Natural killer cell (primary cell): Measurements from ENCODE around the gene SMAP1. TPM values are rescaled to one million over a fixed set of nuclear protein-coding genes. Genes with fewer than 3 reads are reported as not detected.

ENCODE experiments used
- ATAC-seq, 3 donors: fragments of 150-1000 bp in 2 of 3; fragments of 200-7000 bp in 1 of 3; cut with Tn5 transposase; 1 replicate in 1 of 3; 2 replicates in 2 of 3; pipeline ENCODE4 v1.10.0; 2021; ENCODE audit warnings: mild to moderate bottlenecking in 2 of 3, moderate library complexity in 2 of 3
- DNase-seq, 2 donors: peaks; one replicate each; pipeline versions ENCODE4 v3.0.0 to v3.0.0-alpha.2; 2013 to 2021; ENCODE audit warnings: mixed read lengths in 1 of 2
- H3K27ac ChIP-seq: one replicate; pipeline ENCODE4 v1.5.1; 2013; ENCODE audit warnings: mild to moderate bottlenecking, low read length
- H3K27me3 ChIP-seq: one replicate; pipeline ENCODE4 v1.6.1; 2013; ENCODE audit warnings: low read length; ENCODE audit not compliant: control insufficient read depth, insufficient read depth
- H3K36me3 ChIP-seq: one replicate; pipeline ENCODE4 v1.6.1; 2013; ENCODE audit warnings: low read length; ENCODE audit not compliant: control insufficient read depth, insufficient read depth
- H3K4me1 ChIP-seq: one replicate; pipeline ENCODE4 v1.6.1; 2013; ENCODE audit warnings: low read length; ENCODE audit not compliant: control insufficient read depth, insufficient read depth
- H3K4me3 ChIP-seq: one replicate; pipeline ENCODE4 v1.5.1; 2013; ENCODE audit warnings: low read length
- H3K9me3 ChIP-seq: one replicate; pipeline ENCODE4 v1.6.1; 2013; ENCODE audit warnings: low read length; ENCODE audit not compliant: control insufficient read depth, insufficient read depth
- H3K27ac Mint-ChIP-seq, 2 donors: one replicate each; pipeline ENCODE4 v1.8.0; 2022; ENCODE audit warnings: mild to moderate bottlenecking in 2 of 2, mixed read lengths in 2 of 2, moderate library complexity in 1 of 2
- H3K27me3 Mint-ChIP-seq, 2 donors: one replicate each; pipeline ENCODE4 v1.8.0; 2022; ENCODE audit warnings: low read depth in 2 of 2, mixed read lengths in 2 of 2
- H3K36me3 Mint-ChIP-seq: one replicate; pipeline ENCODE4 v1.8.0; 2022; ENCODE audit warnings: mixed read lengths
- H3K4me1 Mint-ChIP-seq, 2 donors: one replicate each; pipeline ENCODE4 v1.8.0; 2022; ENCODE audit warnings: mixed read lengths in 2 of 2
- H3K4me3 Mint-ChIP-seq: one replicate; pipeline ENCODE4 v1.8.0; 2022; ENCODE audit warnings: mild to moderate bottlenecking, moderate library complexity, mixed read lengths
- H3K9me3 Mint-ChIP-seq, 2 donors: one replicate each; pipeline ENCODE4 v1.8.0; 2022; ENCODE audit warnings: mixed read lengths in 2 of 2
- CTCF ChIP-seq: fragments of 200-600 bp; IDR thresholded peaks from one replicate; pipeline ENCODE4 v1.8.0; 2022; ENCODE audit warnings: antibody characterized with exemption
- WGBS: methylation state at CpG from one replicate; pipeline ENCODE4 v1.1.7; 2013; ENCODE audit warnings: missing lambda C conversion rate; ENCODE audit not compliant: insufficient coverage; 5-methylcytosine and 5-hydroxymethylcytosine counted together
- intact Hi-C: fragments of 100-400 bp; cut with micrococcal nuclease; formaldehyde crosslinking; loops from one replicate; pipeline ENCODE4 v1.14.2; 2022
- total RNA-seq, 4 donors: library from RNA; stranded (reverse); fragments of 120-200 nt in 1 of 4; gene quantifications; one replicate each; pipeline versions ENCODE4 v1.2.3 to v1.2.4, GENCODE V29; 2013 to 2022

Gene SMAP1
- total RNA-seq, 3 donors from 2014 or later (not counting 1 experiment from before 2014, with no cell fraction given) = 28.6 to 35.4 (median 30.6) TPM

- H3K4me3 Mint-ChIP-seq = no peak overlapping the region
- 95% methylated on average over 7 of the region's 8 CpGs for WGBS
- Histone ChIP-seq H3K27me3 (no peaks in the 10 kb centered on the region), H3K4me3 (no peak overlapping the region), H3K4me1 (no peaks in the 10 kb centered on the region), H3K27ac (no peak overlapping the region), H3K36me3 (no peaks in the 10 kb centered on the region), H3K9me3 (no peaks in the 10 kb centered on the region)
- intact Hi-C loops = no loop called here
- peaks cover 3 to 6% of the 10 kb centered on the region in 2 donors for H3K27me3 Mint-ChIP-seq
- H3K9me3 Mint-ChIP-seq = no peaks in the 10 kb centered on the region
- no peaks in the 10 kb centered on the region for H3K36me3 Mint-ChIP-seq
- TF ChIP-seq CTCF = no peak
- DNase-seq (no peak), ATAC-seq (no peak)
- no peak overlapping the region for H3K27ac Mint-ChIP-seq
- no peaks in the 10 kb centered on the region for H3K4me1 Mint-ChIP-seq
These were observed 31.1 kb upstream of the SMAP1 start for GRCh38 chr6:70636596-70636995.

GRCh38 chr6:70638468-70638867 is 29.2 kb upstream of the SMAP1 start:
- Histone ChIP-seq H3K27me3 (no peaks in the 10 kb centered on the region), H3K4me3 (no peak overlapping the region), H3K36me3 (no peaks in the 10 kb centered on the region), H3K9me3 (no peaks in the 10 kb centered on the region), H3K27ac (no peak overlapping the region), H3K4me1 (no peaks in the 10 kb centered on the region)
- H3K9me3 Mint-ChIP-seq = no peaks in the 10 kb centered on the region
- no peak overlapping the region for H3K4me3 Mint-ChIP-seq
- DNase-seq = no peak
- H3K27me3 Mint-ChIP-seq = peaks cover 5 to 6% of the 10 kb centered on the region in 2 donors
- H3K4me1 Mint-ChIP-seq = no peaks in the 10 kb centered on the region
- intact Hi-C loops = no loop called here
- no peaks in the 10 kb centered on the region for H3K36me3 Mint-ChIP-seq
- TF ChIP-seq CTCF = no peak
- no peak for ATAC-seq
- H3K27ac Mint-ChIP-seq = no peak overlapping the region
- no CpG with 5 or more reads among the region's 1 CpG for WGBS

- DNase-seq (peak in 1 of 2 donors; percentile 68), ATAC-seq (peak in 1 of 3 donors; percentile 32)
- Mint-ChIP-seq H3K36me3 (no peaks in the 10 kb centered on the region), H3K9me3 (no peaks in the 10 kb centered on the region), H3K27ac (no peak overlapping the region), H3K4me1 (peaks cover 9 to 12% of the 10 kb centered on the region in 2 donors), H3K4me3 (no peak overlapping the region), H3K27me3 (peaks cover 0 to 3% of the 10 kb centered on the region in 2 donors)
- intact Hi-C loops = no loop called here
- TF ChIP-seq CTCF = no peak
- H3K27me3 ChIP-seq = no peaks in the 10 kb centered on the region
- WGBS = 19% methylated on average over 3 of the region's 3 CpGs
- H3K36me3 ChIP-seq = no peaks in the 10 kb centered on the region
- no peak overlapping the region for H3K27ac ChIP-seq
- peaks cover 9% of the 10 kb centered on the region for H3K4me1 ChIP-seq
- no peak overlapping the region for H3K4me3 ChIP-seq
- H3K9me3 ChIP-seq = no peaks in the 10 kb centered on the region
These were observed 16.3 kb upstream of the SMAP1 start for GRCh38 chr6:70651326-70651905.

- intact Hi-C loops = no loop called here
- Histone ChIP-seq H3K4me1 (peaks cover 9% of the 10 kb centered on the region), H3K9me3 (no peaks in the 10 kb centered on the region), H3K4me3 (no peak overlapping the region), H3K27ac (no peak overlapping the region), H3K27me3 (no peaks in the 10 kb centered on the region), H3K36me3 (no peaks in the 10 kb centered on the region)
- Mint-ChIP-seq H3K4me3 (no peak overlapping the region), H3K36me3 (no peaks in the 10 kb centered on the region), H3K27me3 (no peaks in the 10 kb centered on the region), H3K27ac (no peak overlapping the region), H3K4me1 (peaks cover 9 to 12% of the 10 kb centered on the region in 2 donors), H3K9me3 (no peaks in the 10 kb centered on the region)
- no peak for ATAC-seq
- no peak for DNase-seq
- TF ChIP-seq CTCF = no peak
- WGBS = 100% methylated on average over 1 of the region's 1 CpG
These were observed 15.5 kb upstream of the SMAP1 start for GRCh38 chr6:70652216-70652615.
